Measurements from ENCODE around the gene RAET1E. TPM values are rescaled to one million over a fixed set of nuclear protein-coding genes. Genes with fewer than 3 reads are reported as not detected.

Gene RAET1E
- total RNA-seq, 1 donor: 0.36 TPM

DNA sequence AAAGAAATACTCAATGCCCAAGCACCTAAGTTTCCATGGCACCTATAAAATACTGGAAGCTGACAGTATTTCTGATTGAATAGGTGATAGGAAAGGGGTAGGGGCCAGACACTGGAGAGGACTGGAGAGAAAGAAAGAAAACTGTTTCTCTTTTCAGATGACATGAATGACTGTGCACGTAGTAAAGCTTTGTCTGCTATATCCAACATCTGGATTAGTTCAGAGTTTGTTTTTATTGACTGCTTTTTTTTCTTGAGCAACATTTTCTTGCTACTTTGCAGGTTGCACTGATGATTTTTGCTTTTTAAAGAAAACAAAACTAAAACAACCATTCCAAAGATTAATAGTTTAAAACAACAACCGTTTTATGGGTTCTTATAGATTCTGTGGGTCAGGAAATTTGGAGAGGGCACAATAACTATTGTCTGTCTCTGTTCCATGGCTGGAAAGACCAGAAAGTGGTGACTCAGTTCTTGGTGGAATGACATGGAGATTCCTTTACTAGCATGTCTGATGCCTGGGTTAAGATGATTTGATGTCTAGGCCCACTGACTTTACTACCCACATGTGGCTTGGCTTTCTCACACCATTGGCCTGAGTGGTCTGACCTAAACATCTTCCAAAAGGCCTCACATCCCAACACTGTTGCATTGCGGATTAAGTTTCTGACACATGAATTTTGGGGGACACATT lies 21.5 kb downstream of the RAET1E start:
- TF ChIP-seq, protein P1, sequence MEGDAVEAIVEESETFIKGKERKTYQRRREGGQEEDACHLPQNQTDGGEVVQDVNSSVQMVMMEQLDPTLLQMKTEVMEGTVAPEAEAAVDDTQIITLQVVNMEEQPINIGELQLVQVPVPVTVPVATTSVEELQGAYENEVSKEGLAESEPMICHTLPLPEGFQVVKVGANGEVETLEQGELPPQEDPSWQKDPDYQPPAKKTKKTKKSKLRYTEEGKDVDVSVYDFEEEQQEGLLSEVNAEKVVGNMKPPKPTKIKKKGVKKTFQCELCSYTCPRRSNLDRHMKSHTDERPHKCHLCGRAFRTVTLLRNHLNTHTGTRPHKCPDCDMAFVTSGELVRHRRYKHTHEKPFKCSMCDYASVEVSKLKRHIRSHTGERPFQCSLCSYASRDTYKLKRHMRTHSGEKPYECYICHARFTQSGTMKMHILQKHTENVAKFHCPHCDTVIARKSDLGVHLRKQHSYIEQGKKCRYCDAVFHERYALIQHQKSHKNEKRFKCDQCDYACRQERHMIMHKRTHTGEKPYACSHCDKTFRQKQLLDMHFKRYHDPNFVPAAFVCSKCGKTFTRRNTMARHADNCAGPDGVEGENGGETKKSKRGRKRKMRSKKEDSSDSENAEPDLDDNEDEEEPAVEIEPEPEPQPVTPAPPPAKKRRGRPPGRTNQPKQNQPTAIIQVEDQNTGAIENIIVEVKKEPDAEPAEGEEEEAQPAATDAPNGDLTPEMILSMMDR (IDR thresholded peaks at IDR 0.05; ENCODE audit: extremely low read depth, low read depth, low read length): no peak
- Histone ChIP-seq H3K4me3 (ENCODE audit: insufficient read depth, low read length) (no peak overlapping the region), H4K20me1 (ENCODE audit: insufficient read depth, low read length) (no peaks in the 10 kb centered on the region), H3K4me2 (ENCODE audit: insufficient read depth, low read length) (no peak overlapping the region), H3K9me3 (ENCODE audit: low read depth, low read length) (peaks cover 2% of the 10 kb centered on the region), H3K79me2 (ENCODE audit: insufficient read depth, low read length) (no peaks in the 10 kb centered on the region), H2AFZ (ENCODE audit: low read length) (no peak overlapping the region), H3K27me3 (ENCODE audit: insufficient read depth, low read length) (peaks cover 9% of the 10 kb centered on the region), H3K4me1 (ENCODE audit: insufficient read depth, low read length) (no peaks in the 10 kb centered on the region), H3K27ac (ENCODE audit: low read depth, low read length) (no peak overlapping the region), H3K36me3 (ENCODE audit: insufficient read depth, low read length) (no peaks in the 10 kb centered on the region)
- no peak for DNase-seq (ENCODE audit: insufficient read length, low spot score, missing footprints)

DNA sequence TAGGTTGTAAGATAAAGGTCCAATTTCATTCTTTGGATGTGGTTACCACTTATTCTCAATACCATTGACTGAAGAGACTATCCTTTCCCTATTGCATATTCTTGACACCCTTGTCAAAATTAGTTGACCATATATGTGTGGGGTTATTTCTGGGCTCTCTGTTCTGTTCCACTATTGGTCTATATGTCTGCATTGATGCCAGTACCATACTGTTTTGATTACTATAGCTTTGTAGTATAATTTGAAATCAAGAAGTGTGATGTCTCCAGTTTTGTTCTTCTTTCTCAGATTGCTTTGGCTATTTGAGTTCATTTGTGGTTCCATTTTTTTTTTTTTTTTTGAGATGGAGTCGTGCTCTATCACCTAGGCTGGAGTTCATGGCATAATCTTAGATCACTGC lies 25.7 kb downstream of the RAET1E start:
- Histone ChIP-seq H3K4me1 (ENCODE audit: insufficient read depth, low read length) (no peaks in the 10 kb centered on the region), H3K4me3 (ENCODE audit: insufficient read depth, low read length) (no peak overlapping the region), H3K9me3 (ENCODE audit: low read depth, low read length) (peaks cover 2% of the 10 kb centered on the region), H3K36me3 (ENCODE audit: insufficient read depth, low read length) (no peaks in the 10 kb centered on the region), H3K27ac (ENCODE audit: low read depth, low read length) (no peak overlapping the region), H2AFZ (ENCODE audit: low read length) (no peak overlapping the region), H3K27me3 (ENCODE audit: insufficient read depth, low read length) (no peaks in the 10 kb centered on the region), H3K79me2 (ENCODE audit: insufficient read depth, low read length) (no peaks in the 10 kb centered on the region), H3K4me2 (ENCODE audit: insufficient read depth, low read length) (no peak overlapping the region), H4K20me1 (ENCODE audit: insufficient read depth, low read length) (no peaks in the 10 kb centered on the region)
- TF ChIP-seq, protein P1 (IDR thresholded peaks at IDR 0.05; ENCODE audit: extremely low read depth, low read depth, low read length): no peak
- DNase-seq (ENCODE audit: insufficient read length, low spot score, missing footprints): no peak

DNA sequence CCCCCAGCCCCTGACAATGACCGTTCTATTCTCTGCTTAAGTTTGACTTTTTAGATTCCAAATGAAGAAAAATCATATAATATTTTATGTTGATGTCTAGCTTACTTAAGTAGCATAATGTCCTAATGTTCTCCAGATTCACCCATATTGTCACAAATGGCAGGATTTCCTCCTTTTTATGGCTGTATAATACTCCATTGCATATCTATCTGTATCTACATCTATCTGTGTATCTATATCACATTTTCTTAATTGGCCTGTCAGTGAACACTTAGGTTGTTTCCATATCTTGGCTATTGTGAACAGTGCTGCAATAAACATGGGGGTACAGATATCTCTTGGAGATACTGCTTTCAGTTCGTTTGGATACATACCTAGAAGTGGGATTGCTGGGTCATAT lies 26.7 kb downstream of the RAET1E start:
- no peak overlapping the region for H3K27ac ChIP-seq (ENCODE audit: low read depth, low read length)
- H4K20me1 ChIP-seq (ENCODE audit: insufficient read depth, low read length): no peaks in the 10 kb centered on the region
- no peak overlapping the region for H3K4me2 ChIP-seq (ENCODE audit: insufficient read depth, low read length)
- TF ChIP-seq, protein P1 (IDR thresholded peaks at IDR 0.05; ENCODE audit: extremely low read depth, low read depth, low read length): no peak
- no peak overlapping the region for H2AFZ ChIP-seq (ENCODE audit: low read length)
- H3K27me3 ChIP-seq (ENCODE audit: insufficient read depth, low read length): no peaks in the 10 kb centered on the region
- H3K4me1 ChIP-seq (ENCODE audit: insufficient read depth, low read length): no peaks in the 10 kb centered on the region
- no peaks in the 10 kb centered on the region for H3K36me3 ChIP-seq (ENCODE audit: insufficient read depth, low read length)
- no peak overlapping the region for H3K4me3 ChIP-seq (ENCODE audit: insufficient read depth, low read length)
- H3K79me2 ChIP-seq (ENCODE audit: insufficient read depth, low read length): no peaks in the 10 kb centered on the region
- DNase-seq (ENCODE audit: insufficient read length, low spot score, missing footprints): no peak
- H3K9me3 ChIP-seq (ENCODE audit: low read depth, low read length): peaks cover 2% of the 10 kb centered on the region

DNA sequence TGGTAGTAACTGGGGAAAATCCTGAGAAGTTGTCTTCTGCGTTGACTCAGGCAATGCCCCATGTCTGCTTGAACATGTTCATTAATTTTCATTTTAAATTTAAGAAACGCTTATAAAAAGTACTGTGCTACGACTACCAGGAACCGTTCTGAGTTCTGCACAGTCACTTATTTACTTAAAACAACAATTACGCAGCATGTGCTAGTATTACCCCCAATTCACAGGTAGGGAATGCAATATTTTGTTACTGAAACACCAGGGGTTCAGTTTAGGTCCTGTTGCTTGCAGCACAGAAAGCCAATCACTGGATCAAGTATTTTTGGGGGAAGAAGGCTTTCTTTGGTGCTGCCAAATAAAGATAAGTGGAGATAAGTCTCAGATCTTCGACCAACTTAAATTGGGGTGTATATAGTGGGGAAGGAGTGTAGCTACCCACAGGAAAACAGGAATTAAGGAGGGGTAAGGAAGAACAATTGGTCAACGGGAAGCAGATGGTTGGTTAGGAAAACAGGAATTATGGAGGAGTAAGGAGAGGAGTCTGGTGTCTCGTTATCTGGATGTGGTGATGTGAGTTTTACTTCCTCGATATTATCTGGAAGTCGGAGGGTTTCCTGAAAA lies 28.5 kb downstream of the RAET1E start:
- Histone ChIP-seq H3K4me2 (ENCODE audit: insufficient read depth, low read length) (no peak overlapping the region), H2AFZ (ENCODE audit: low read length) (no peak overlapping the region), H3K9me3 (ENCODE audit: low read depth, low read length) (peaks cover 2% of the 10 kb centered on the region), H4K20me1 (ENCODE audit: insufficient read depth, low read length) (no peaks in the 10 kb centered on the region), H3K79me2 (ENCODE audit: insufficient read depth, low read length) (no peaks in the 10 kb centered on the region), H3K27ac (ENCODE audit: low read depth, low read length) (no peak overlapping the region), H3K4me1 (ENCODE audit: insufficient read depth, low read length) (no peaks in the 10 kb centered on the region), H3K36me3 (ENCODE audit: insufficient read depth, low read length) (no peaks in the 10 kb centered on the region), H3K27me3 (ENCODE audit: insufficient read depth, low read length) (no peaks in the 10 kb centered on the region), H3K4me3 (ENCODE audit: insufficient read depth, low read length) (no peak overlapping the region)
- DNase-seq (ENCODE audit: insufficient read length, low spot score, missing footprints): no peak
- TF ChIP-seq, protein P1 (IDR thresholded peaks at IDR 0.05; ENCODE audit: extremely low read depth, low read depth, low read length): no peak
